Activated CD8-positive, alpha-beta T cell treated with anti-CD3 and anti-CD28 coated beads for 36 hours (primary cell): Measurements from ENCODE around the gene E2F2. TPM values are rescaled to one million over a fixed set of nuclear protein-coding genes. Genes with fewer than 3 reads are reported as not detected.
"Not testable (repeated sequence)": the region's sequence is repeated elsewhere in the genome, so short reads cannot be mapped to it uniquely, and the experiment has no call there.

Experiments
- ATAC-seq: fragments of 200-7000 bp; cut with Tn5 transposase; one replicate; pipeline ENCODE4 v1.10.0; 2021; ENCODE audit warnings: mild to moderate bottlenecking, moderate library complexity
- CTCF ChIA-PET: fragments of 350-600 bp; sonication (Branson Sonifier 250); formaldehyde crosslinking; loops from one replicate; lab custom pipeline; 2021; ENCODE audit warnings: antibody characterized with exemption; lab: Charles Lee
- POLR2A ChIA-PET: fragments of 350-600 bp; sonication (Branson Sonifier 250); formaldehyde crosslinking; loops from one replicate; lab custom pipeline; 2021; ENCODE audit warnings: antibody characterized with exemption; lab: Charles Lee
- DNase-seq: peaks from one replicate; pipeline ENCODE4 v3.0.0-alpha.2; 2020
- H3K27ac Mint-ChIP-seq: one replicate; pipeline ENCODE4 v1.8.0; 2021; ENCODE audit warnings: mild to moderate bottlenecking, mixed read lengths
- H3K27me3 Mint-ChIP-seq: one replicate; pipeline ENCODE4 v1.8.0; 2021; ENCODE audit warnings: mixed read lengths
- H3K36me3 Mint-ChIP-seq: one replicate; pipeline ENCODE4 v1.8.0; 2021; ENCODE audit warnings: low read depth, mixed read lengths
- H3K4me1 Mint-ChIP-seq: one replicate; pipeline ENCODE4 v1.8.0; 2021; ENCODE audit warnings: low read depth, mixed read lengths
- H3K4me3 Mint-ChIP-seq: one replicate; pipeline ENCODE4 v1.8.0; 2021; ENCODE audit warnings: mild to moderate bottlenecking, moderate library complexity, mixed read lengths
- H3K9me3 Mint-ChIP-seq: one replicate; pipeline ENCODE4 v1.8.0; 2021; ENCODE audit warnings: mixed read lengths
- intact Hi-C: fragments of 100-400 bp; cut with micrococcal nuclease; formaldehyde crosslinking; loops from one replicate; pipeline ENCODE4 v1.10.0; 2022
- total RNA-seq, 2 experiments: library from RNA; stranded (reverse); gene quantifications; one replicate each; pipeline ENCODE4 v1.2.3, GENCODE V29; 2021
- TF ChIP-seq, protein P1 (sequence below): fragments of 200-600 bp; IDR thresholded peaks from one replicate; pipeline ENCODE4 v1.8.0; 2022; ENCODE audit warnings: antibody characterized with exemption, mild to moderate bottlenecking

E2F2 gene
- total RNA-seq, 2 experiments from 2014 or later: 23.7 to 25.3 TPM

DNA sequence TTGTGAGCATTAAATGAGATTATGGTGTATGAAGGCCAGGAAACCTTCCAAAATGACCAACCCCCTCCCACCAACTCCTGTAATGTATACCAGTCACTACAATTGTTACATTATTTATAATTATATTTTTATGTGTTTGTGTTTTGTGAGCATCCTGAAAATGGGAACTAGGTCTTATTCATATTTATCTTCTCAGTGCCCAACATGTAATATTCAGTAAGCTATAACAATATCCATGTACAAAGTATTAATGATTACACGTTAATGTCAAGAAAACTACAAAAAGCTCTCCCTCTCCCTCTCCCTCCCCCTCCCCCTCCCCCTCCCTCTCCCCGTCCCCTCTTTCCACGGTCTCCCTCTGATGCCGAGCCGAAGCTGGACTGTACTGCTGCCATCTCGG lies 28.1 kb downstream of the E2F2 start:
- ChIA-PET CTCF (interaction anchor here (1.6 to 11.5 kb wide), 2 partner anchors 19 to 35 kb away, joined by 8 to 268 read pairs; partner anchors contain the start of gene ASAP3), POLR2A (no interaction called here)
- Mint-ChIP-seq H3K9me3 (no peaks in the 10 kb centered on the region), H3K4me1 (no peaks in the 10 kb centered on the region), H3K27ac (no peak overlapping the region), H3K27me3 (no peaks in the 10 kb centered on the region), H3K36me3 (peaks cover 8% of the 10 kb centered on the region), H3K4me3 (no peak overlapping the region)
- no peak for ATAC-seq
- no peak for DNase-seq
- TF ChIP-seq, protein P1, sequence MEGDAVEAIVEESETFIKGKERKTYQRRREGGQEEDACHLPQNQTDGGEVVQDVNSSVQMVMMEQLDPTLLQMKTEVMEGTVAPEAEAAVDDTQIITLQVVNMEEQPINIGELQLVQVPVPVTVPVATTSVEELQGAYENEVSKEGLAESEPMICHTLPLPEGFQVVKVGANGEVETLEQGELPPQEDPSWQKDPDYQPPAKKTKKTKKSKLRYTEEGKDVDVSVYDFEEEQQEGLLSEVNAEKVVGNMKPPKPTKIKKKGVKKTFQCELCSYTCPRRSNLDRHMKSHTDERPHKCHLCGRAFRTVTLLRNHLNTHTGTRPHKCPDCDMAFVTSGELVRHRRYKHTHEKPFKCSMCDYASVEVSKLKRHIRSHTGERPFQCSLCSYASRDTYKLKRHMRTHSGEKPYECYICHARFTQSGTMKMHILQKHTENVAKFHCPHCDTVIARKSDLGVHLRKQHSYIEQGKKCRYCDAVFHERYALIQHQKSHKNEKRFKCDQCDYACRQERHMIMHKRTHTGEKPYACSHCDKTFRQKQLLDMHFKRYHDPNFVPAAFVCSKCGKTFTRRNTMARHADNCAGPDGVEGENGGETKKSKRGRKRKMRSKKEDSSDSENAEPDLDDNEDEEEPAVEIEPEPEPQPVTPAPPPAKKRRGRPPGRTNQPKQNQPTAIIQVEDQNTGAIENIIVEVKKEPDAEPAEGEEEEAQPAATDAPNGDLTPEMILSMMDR: no peak
- intact Hi-C loops: no loop called here

DNA sequence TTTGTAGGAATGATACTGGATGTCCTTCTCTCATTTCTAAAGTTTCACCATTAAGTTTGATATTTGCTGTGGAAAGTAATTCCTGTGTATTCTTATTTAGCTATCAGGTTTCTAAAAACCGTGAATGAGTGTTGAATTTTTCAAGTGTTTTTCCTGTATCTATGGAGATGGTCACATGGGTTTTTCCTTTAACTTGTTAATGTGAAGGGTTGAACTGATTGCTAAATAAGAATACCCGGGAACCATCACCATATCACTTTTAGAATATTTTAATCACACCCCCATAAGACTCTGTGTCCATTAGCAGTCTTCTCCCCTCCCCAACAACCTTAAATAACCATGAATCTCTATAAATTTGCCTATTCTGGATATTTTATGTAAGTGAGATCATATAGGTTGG lies 30.6 kb downstream of the E2F2 start:
- TF ChIP-seq, protein P1: no peak
- Mint-ChIP-seq H3K27ac (no peak overlapping the region), H3K27me3 (no peaks in the 10 kb centered on the region), H3K4me3 (no peak overlapping the region), H3K9me3 (no peaks in the 10 kb centered on the region), H3K36me3 (peaks cover 2% of the 10 kb centered on the region), H3K4me1 (no peaks in the 10 kb centered on the region)
- ATAC-seq (no peak), DNase-seq (no peak)
- intact Hi-C loops: no loop called here
- ChIA-PET CTCF (interaction anchor here (5.0 to 11.5 kb wide), 3 partner anchors 25 to 137 kb away, joined by 51 to 268 read pairs (median 202); partner anchors contain the start of gene E2F2), POLR2A (no interaction called here)

DNA sequence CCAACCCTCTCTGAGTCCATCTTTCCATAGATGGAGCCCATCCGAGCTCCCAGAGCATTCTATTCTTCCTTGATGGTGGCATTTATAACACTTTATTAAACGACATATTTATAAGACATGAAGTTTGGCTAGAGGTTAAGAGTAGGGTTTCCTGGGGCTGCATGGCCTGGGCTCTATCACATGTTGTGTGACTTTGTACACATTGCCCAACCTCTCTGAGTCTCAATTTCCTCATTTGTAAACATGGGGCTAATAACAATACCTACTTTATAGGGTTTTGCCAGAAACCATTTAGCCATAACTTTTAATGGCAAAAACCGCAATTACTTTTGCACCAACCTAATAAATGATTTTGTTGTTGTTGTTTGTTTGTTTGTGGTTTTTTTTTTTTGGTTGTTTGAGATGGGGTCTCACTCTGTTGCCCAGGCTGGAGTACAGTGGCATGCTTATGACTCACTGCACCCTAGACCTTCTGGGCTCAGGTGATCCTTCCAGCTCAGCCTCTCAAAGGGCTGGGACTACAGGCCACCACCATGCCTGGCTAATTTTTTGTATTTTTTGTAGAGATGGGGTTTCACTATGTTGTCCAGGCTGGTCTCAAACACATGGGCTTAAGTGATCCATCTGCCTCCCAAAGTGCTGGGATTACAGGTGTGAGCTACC lies 33.1 kb downstream of the E2F2 start:
- ChIA-PET CTCF (interaction anchor here (0.5 to 11.5 kb wide), 39 partner anchors 9 to 269 kb away, joined by 3 to 268 read pairs (median 6); partner anchors contain the start of genes ASAP3, E2F2 and ID3), POLR2A (interaction anchor here (0.8 to 1.9 kb wide), 9 partner anchors 22 to 116 kb away, joined by 3 to 10 read pairs (median 5); partner anchors contain the start of genes E2F2 and ID3)
- ATAC-seq (no peak), DNase-seq (no peak)
- H3K36me3 Mint-ChIP-seq: no peaks in the 10 kb centered on the region
- TF ChIP-seq, protein P1: no peak
- no peak overlapping the region for H3K4me3 Mint-ChIP-seq
- no peaks in the 10 kb centered on the region for H3K9me3 Mint-ChIP-seq
- H3K4me1 Mint-ChIP-seq: no peaks in the 10 kb centered on the region
- H3K27me3 Mint-ChIP-seq: no peaks in the 10 kb centered on the region
- intact Hi-C loops: loop anchor here (1.0 to 5.0 kb wide), 2 partner anchors 41 to 139 kb away; no protein-coding TSS in a partner anchor
- H3K27ac Mint-ChIP-seq: no peak overlapping the region

DNA sequence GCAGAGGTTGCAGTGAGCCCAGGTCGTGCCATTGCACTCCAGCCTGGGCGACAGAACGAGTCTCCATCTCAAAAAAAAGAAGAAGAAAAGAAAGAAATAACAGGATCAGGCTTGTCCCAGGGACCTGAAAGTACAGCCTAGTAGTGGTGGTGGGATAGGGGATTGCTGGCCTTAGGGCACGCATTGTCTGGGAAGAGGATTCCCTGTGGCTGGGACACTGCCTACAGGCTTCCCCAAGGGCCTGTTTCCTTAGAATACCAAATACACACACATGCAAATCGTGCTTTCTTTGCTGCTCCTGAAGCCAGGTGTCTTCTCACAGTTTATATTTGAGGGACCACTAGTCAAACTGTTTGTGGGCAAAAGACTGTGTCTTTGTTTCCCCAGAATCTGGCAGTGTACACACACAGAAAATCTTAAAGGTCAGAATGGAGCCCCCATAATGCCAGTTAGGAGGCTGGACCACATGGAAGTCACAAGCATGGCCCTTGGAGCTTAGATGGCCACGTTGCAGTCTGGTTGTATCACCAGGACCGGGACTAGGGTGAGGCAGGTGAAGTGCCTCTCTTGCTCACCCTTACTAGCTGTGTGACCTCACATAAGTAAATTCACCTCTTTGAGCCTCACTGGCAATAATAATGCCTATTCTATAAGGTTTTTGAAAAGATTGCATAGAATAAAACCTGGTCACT lies 34.4 kb downstream of the E2F2 start:
- Mint-ChIP-seq H3K27me3 (no peaks in the 10 kb centered on the region), H3K9me3 (no peaks in the 10 kb centered on the region), H3K27ac (no peak overlapping the region), H3K4me3 (no peak overlapping the region), H3K36me3 (no peaks in the 10 kb centered on the region), H3K4me1 (no peaks in the 10 kb centered on the region)
- intact Hi-C loops: loop anchor here (1.0 to 5.0 kb wide), 2 partner anchors 43 to 141 kb away; no protein-coding TSS in a partner anchor
- DNase-seq (no peak), ATAC-seq (peak; percentile 13)
- ChIA-PET CTCF (interaction anchor here (0.6 to 11.5 kb wide), 51 partner anchors 8 to 464 kb away, joined by 3 to 268 read pairs (median 4); partner anchors contain the start of genes ASAP3, E2F2, ELOA and ID3), POLR2A (interaction anchor here (0.7 to 1.9 kb wide), 8 partner anchors 23 to 203 kb away, joined by 3 to 10 read pairs (median 6); partner anchors contain the start of genes E2F2 and ID3)
- TF ChIP-seq, protein P1: no peak

DNA sequence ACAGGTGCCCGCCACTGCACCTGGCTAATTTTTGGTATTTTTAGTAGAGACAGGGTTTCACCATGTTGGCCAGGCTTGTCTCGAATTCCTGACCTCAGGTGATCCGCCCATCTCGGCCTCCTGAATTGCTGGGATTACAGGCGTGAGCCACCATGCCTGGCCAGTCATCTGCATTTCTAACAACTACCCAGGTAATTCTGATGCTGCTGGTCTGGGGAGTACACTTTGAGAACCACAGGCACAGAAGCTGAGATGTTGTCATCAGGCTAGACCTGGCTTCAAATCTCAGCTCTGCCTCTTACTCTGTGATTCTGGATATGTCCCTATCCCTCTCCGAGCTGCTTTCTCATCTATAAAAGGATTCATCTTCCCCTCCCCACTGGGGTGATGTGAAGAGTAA lies 36.2 kb downstream of the E2F2 start:
- DNase-seq, H3K9me3 Mint-ChIP-seq, H3K4me1 Mint-ChIP-seq, ATAC-seq, H3K4me3 Mint-ChIP-seq, H3K27me3 Mint-ChIP-seq, H3K36me3 Mint-ChIP-seq, H3K27ac Mint-ChIP-seq: not testable (repeated sequence)
- POLR2A ChIA-PET: interaction anchor here (1.2 to 1.5 kb wide), 2 partner anchors 30 to 50 kb away, joined by 4 to 6 read pairs; no protein-coding TSS in a partner anchor
- CTCF ChIA-PET: interaction anchor here (0.6 to 11.5 kb wide), 8 partner anchors 10 to 163 kb away, joined by 3 to 268 read pairs (median 54); partner anchors contain the start of genes ASAP3 and E2F2
- intact Hi-C loops: loop anchor here (5.0 kb wide), 1 partner anchor 142 kb away; no protein-coding TSS in a partner anchor

DNA sequence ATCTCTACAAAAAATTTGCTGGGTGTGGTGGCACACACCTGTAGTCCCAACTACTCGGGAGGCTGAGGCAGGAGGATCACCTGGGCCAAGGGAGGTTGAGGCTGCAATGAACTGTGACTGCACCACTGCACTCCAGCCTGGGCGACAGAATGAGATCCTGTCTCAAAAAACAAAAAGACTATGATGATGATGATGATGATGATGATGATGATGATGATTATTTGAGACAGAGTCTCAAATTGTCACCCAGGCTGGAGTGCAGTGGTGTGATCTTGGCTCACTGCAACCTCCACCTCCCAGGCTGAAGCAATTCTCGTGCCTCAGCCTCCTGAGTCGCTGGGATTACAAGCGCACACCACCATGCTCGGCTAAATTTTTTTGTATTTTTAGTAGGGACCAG lies 38.3 kb downstream of the E2F2 start:
- POLR2A ChIA-PET, ATAC-seq: not testable (repeated sequence)
- CTCF ChIA-PET: interaction anchor here (1.8 to 11.5 kb wide), 2 partner anchors 45 to 145 kb away, joined by 6 to 268 read pairs; no protein-coding TSS in a partner anchor

More for the DNA sequence above, 38.3 kb downstream of the E2F2 start:
- H3K9me3 Mint-ChIP-seq, H3K4me3 Mint-ChIP-seq, H3K27ac Mint-ChIP-seq, H3K36me3 Mint-ChIP-seq, H3K27me3 Mint-ChIP-seq, H3K4me1 Mint-ChIP-seq, DNase-seq, intact Hi-C loops: not testable (repeated sequence)
